DMS114 treated with DMSO at 0.1 percent for 48 hours (cell line): ENCODE measurements around the gene DGCR2.
"Not testable (repeated sequence)": the region's sequence is repeated elsewhere in the genome, so short reads cannot be mapped to it uniquely, and the experiment has no call there.

Source experiments
- DNase-seq: peaks from one replicate; lab custom pipeline; 2025; ENCODE audit not compliant: unreplicated experiment; lab: John Stamatoyannopoulos, UW

DGCR2 gene

DNA sequence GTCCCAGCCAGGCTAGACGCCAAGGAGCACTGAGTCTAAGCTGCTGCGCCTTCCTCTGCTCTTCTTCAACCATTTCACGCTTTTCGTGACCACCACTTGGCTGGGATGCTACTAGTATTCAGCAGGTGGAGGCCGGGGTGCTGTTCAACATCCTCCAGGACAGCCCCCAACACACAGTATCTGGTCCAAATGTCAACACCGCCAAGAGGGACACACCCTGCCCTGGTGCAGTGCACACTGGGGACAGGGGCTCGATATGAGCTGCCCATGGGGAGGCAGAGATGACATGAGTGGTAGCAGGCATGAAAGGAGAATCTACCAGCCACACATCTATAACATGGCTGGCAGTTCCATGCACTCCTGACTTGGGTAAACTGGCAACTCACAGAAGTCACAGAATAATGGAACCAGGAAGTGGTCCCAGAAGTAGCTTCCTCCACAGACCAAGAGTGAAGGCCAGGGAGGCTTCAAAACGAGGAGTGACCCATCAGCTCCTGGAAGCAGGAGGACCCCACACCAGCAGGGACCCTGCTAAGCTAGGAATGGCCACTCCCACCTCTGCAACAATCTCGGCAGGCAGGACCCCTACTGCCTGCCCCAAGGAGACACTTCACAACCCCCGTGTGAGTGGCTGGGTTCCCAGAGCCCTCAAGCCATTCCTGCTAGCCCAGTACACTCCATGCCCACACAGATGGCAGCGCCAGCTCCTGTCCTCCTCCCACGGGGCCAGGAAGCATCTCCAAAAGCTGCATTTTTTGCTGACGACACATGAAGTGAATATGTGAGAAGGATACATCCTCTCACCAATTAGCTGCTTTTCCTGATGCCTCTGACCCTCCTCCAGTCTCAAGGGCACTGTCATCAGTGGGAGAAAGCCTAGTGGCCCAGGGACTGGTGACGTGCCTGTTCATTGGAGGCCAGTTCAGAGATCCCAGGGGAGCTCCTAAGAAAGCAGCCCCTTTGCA, 78.8 kb downstream of the DGCR2 start:
- no peak for DNase-seq

GRCh38 chr22:19042285-19043120, 79.7 kb downstream of the DGCR2 start:
- no peak for DNase-seq

DNA sequence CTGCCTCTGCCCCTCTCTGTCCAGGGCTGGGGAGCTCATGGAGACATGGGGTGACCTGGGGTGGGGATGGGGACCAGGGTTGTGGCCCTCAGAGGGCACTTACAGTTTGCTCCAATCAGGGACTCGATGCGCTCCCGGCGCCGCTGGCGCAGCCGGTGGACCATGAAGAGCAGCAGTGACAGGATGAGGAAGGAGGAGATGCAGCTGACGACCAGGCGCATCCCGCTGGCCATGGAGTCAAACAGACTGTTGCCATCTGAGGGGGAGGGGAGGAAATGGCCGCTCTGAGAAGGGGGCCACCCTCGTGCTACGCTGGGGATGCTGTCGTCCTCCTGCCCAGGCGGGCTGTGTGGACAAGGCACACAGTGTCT, 80.5 kb downstream of the DGCR2 start:
- DNase-seq: no peak

GRCh38 chr22:19040888-19041703, 81.1 kb downstream of the DGCR2 start:
- no peak for DNase-seq

DNA sequence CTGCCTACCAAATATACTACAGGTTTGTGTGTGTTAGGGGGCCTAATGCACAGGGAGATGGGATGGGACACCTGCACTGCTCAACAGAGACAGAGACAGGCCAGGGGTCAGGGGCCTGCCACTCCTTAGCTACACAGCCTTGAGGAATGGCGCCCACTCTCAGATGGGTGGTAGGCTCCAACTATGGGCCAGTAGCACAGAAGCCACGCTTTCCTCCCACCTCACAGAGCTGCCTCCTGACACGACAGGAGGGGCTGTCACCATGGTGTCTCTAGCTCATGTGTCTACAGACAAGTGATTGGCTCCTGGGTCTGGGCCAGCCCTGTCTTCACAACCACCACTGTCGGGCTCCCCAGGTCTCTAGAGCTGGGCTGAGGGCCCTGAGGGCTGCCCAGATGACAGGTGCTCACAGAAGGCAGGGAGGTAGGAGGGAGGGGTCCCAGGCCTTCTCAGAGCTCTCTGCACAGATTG, 81.8 kb downstream of the DGCR2 start:
- no peak for DNase-seq

DNA sequence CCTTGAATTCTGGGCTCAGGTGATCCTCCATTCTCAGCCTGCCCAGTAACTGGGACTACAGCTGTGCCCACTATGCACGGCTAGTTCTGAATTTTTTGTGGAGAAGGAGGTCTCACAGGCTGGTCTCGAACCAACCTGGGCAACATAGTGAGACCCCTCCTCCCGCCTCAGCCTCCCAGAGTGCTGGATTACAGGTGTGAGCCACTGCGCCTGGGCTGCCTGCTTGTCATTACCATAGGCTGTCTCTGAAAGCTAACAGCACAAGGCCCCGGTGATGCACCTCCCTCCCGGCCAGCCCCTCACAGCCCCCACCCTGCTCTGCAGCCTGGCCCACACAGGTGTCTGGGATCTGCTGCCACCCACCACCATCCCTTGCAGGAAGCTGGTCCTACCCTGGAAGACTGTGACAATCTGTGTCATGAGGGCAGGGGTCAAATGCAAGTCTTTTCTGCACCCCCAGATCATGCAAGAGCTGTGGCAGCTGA, 82.4 kb downstream of the DGCR2 start:
- DNase-seq: no peak

- no peak for DNase-seq
Measured at GRCh38 chr22:19039448-19039780, 82.8 kb downstream of the DGCR2 start.

DNA sequence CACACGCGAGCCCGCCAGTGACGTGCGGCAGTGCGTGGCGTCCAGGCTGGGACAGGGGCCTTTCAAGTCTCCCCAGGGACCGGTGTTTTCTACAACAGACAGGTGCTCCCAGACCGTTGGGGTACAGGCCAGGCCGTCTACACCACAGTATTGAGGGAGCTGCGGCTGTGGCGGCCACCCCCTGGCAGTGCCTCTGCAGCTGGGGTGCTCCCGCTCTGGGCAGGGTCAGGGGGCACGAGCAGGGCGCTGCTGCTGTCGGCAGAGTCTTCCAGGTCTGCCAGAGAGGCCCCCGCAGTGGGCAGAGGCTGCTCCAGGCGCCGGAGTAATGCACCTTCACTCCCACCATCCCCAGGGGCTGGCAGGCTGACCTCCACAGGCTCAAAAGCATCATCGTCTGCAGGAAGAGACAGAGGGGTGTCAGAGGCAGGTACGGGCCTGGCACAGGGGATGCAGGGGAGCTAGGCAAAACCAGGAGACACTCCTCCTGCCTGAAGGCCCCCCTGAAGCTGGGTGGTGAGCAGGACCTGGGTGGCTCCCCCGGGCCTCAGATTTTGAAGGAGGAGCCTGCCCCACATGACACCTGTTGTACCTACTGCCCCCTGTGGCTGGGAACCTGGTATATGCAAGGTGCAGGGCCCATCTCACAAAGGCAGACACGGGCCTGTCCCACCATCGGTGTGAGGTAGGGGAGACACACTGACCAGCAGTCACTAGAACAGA, 83.3 kb downstream of the DGCR2 start:
- DNase-seq: no peak

GRCh38 chr22:19038164-19038546, 84.1 kb downstream of the DGCR2 start:
- no peak for DNase-seq

DNA sequence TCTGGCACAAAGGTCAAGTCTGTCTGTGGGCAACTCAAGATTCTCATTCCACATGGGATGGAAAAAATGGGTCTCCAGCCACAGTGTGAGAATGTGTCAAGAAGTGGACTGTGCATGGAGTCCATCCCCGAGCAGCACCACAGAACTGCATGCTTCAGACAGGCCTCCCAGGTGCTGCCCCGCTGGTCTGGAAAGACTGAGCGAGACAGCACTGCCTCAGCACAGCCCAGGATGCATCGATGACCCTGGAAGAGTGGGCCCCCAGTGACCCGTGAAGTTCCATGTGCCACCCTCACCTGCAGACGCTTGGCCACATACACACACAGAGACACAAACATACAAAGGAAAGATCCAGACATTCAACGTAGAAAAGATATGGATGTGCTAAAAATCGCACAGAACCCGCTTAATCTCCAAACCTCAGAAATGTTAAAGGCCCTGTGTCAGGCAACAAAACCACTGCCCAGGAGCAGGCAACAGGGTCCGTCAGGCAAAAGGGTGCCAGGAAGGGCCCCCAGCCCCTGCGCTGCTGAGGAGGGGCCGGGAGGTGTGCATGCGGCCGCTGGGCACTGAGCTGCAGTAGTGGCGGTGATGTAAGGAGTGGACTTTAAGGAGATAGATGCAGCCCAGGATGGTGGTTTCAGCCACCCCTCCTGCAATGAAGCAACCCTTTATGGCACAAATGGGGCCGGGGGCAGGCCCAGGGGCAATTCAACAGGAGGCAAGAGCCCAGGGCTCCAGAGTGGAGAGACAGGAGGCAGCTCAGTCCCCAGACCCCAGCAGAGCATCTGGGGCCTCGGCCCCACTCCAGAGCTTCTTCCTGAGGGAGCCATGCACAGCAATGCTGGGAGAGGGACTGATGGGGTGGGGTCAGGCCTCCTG, 84.7 kb downstream of the DGCR2 start:
- DNase-seq: no peak

- DNase-seq: no peak
Measured at GRCh38 chr22:19036523-19037273, 85.5 kb downstream of the DGCR2 start.

DNA sequence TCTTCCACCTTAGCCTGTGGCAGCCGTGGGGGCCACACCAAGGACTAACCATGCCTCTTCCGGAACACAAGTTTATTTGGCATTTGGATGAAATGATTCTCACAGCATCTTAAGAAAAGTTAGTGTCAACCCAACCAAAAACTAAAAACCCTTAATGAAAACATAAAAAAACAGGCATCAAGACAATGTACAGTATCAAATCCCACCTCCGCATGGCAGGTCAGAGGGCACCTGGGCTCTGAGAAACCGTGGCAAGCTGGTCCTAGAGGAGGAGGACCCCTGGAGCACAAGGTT, 86.0 kb downstream of the DGCR2 start:
- DNase-seq: no peak

- no peak for DNase-seq
Measured at GRCh38 chr22:19035474-19036228, 86.6 kb downstream of the DGCR2 start.

- not testable (repeated sequence) for DNase-seq
Measured at GRCh38 chr22:19035126-19035473, 87.1 kb downstream of the DGCR2 start.

DNA sequence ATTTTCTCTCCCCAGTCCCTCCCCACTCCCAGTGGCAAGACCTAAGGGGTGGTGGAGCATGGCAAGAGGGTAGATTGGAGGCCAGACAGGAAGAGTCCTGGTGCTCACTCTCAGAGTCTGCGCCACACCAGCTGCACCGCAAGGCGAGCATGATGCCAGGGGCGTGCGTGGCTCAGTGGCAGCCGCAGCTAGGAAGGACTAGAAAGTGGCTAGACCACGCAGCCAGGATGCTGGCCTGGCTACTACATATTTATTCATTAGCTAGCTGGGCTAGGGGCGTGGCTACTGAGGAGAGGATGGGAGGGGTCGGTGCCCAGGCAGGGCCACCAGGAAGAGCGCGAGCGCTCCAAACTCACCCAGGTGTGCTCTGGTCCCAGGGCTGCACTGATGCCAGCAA, 87.5 kb downstream of the DGCR2 start:
- not testable (repeated sequence) for DNase-seq

DNA sequence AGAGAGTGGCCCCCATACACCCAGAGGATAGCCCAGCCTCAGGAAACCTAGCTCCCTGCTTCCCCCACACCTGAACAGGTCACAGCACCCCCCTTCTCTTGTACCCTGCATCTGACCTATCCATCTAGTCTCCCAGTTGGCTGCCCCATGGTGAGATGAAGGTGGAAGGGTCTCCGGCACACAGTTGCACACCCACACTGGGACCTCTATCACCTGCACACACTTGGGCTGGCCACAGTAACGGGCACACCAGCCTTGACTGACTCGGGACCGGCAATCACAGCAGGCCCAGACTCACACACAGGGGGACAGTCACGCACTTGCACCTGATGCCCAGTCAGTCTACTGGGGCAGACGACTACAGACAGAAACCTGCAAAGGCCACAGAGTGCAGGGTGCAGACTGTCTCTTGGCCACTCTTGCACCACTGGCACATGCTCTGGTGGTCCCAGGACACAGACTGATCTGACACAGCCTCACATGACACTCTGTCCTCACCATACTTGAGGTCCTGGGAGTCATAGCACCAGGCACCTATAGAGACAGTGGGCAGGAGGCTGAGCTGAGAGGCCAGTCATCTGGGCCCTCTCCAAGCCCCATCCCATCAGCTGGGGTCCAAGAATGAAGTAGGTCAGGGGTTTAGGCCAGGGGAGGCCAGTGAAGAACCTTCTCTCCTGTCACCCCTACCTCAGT, 88.0 kb downstream of the DGCR2 start:
- DNase-seq: not testable (repeated sequence)

DNA sequence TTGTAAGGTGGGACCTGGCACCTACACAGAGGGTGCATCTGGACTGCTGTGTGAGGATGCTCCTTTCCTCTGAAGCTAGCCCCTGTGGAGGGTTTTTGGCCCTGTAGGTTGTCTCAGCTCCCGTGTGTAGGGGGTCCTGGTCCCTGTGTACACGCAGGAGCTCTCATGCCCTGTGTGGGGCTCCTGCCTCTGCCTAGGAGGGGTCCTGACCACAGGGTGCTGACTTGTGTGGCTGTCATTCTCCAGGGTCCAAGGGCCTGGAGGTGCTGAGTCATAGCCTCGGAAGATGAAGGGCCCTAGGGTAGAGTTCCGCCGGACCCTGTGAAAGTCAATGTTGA, 88.7 kb downstream of the DGCR2 start:
- not testable (repeated sequence) for DNase-seq
